HCT116 (cell line): ENCODE results near the gene ZNF276. TPM values are rescaled to one million over a fixed set of nuclear protein-coding genes. Genes with fewer than 3 reads are reported as not detected.

ENCODE experiments used
- ATAC-seq: fragments of 200-7000 bp; cut with Tn5 transposase; 2 replicates; pipeline ENCODE4 v1.9.1; 2020; ENCODE audit warnings: mild to moderate bottlenecking, moderate library complexity
- BruUV-seq: library from RNA; stranded (reverse); fragments of 400-500 nt; replicated peaks from 2 replicates; lab custom pipeline; 2021; lab: Mats Ljungman, UMichigan
- CTCF ChIA-PET: fragments of 300-600 bp; sonication (Branson Sonifier 250); formaldehyde crosslinking; loops from one replicate; lab custom pipeline; 2021; ENCODE audit warnings: antibody characterized with exemption; lab: Charles Lee
- POLR2A ChIA-PET: fragments of 300-600, 350-600 bp; sonication (Branson Sonifier 250); formaldehyde crosslinking; loops from one replicate; lab custom pipeline; 2021; ENCODE audit warnings: antibody characterized with exemption; lab: Charles Lee
- RAD21 ChIA-PET, 2 experiments: fragments of 300-600 bp; sonication (Branson Sonifier 250); formaldehyde crosslinking; loops; one replicate each; lab custom pipeline; 2023; ENCODE audit warnings: low total read pairs in 2 of 2; ENCODE audit not compliant: uncharacterized antibody in 2 of 2, unreplicated experiment in 2 of 2, low non-redundant PET in 1 of 2; lab: Charles Lee
- DNase-seq: peaks from one replicate; pipeline ENCODE4 v3.0.0-alpha.2; 2010; ENCODE audit warnings: low read depth, low spot score
- H2AFZ ChIP-seq: fragments of 200-600 bp; shearing (Covaris generic), sonication (generic); 2 replicates; pipeline ENCODE4 v1.6.1; 2017; ENCODE audit warnings: low read depth, mixed run types, mixed read lengths, antibody characterized with exemption, low read length; ENCODE audit not compliant: poor library complexity, severe bottlenecking
- H3K27ac ChIP-seq: 2 replicates; pipeline ENCODE4 v1.5.1; 2012; ENCODE audit warnings: low read depth, low read length
- H3K27me3 ChIP-seq: fragments of 200-600 bp; sonication (generic); 2 replicates; pipeline ENCODE4 v1.6.1; 2016; ENCODE audit warnings: mixed run types, low read length, mixed read lengths; ENCODE audit not compliant: insufficient read depth
- H3K36me3 ChIP-seq, 2 experiments: fragments of 200-500 bp in 1 of 2; fragments of 200-600 bp in 1 of 2; sonication (Bioruptor generic) in 1 of 2; sonication (generic) in 1 of 2; 2 replicates each; pipeline versions ENCODE4 v1.5.1 to v1.6.1; 2014 to 2016; ENCODE audit warnings: low read length in 2 of 2, inconsistent platforms in 1 of 2, mixed read lengths in 1 of 2, mixed run types in 1 of 2; ENCODE audit not compliant: insufficient read depth in 2 of 2, control insufficient read depth in 1 of 2
- H3K4me1 ChIP-seq, 2 experiments: fragments of 200-600 bp in 1 of 2; sonication (generic) in 1 of 2; 2 replicates each; pipeline versions ENCODE4 v1.5.1 to v1.6.1; 2012 to 2017; ENCODE audit warnings: low read length in 2 of 2, inconsistent platforms in 1 of 2, mild to moderate bottlenecking in 1 of 2, mixed read lengths in 1 of 2, mixed run types in 1 of 2, moderate library complexity in 1 of 2; ENCODE audit not compliant: insufficient read depth in 2 of 2, control insufficient read depth in 1 of 2
- H3K4me2 ChIP-seq: fragments of 200-600 bp; sonication (generic); 2 replicates; pipeline ENCODE4 v1.6.1; 2017; ENCODE audit warnings: mixed run types, low read length, mixed read lengths
- H3K4me3 ChIP-seq, 2 experiments: fragments of 200-600 bp in 1 of 2; sonication (generic) in 1 of 2; replicated peaks in 1 of 2; 2 replicates each; pipeline ENCODE4 v1.5.1; 2011 to 2016; ENCODE audit warnings: low read length in 2 of 2, control low read depth in 1 of 2, low read depth in 1 of 2, mild to moderate bottlenecking in 1 of 2, mixed read lengths in 1 of 2, mixed run types in 1 of 2
- H3K79me2 ChIP-seq: fragments of 200-600 bp; sonication (generic); 2 replicates; pipeline ENCODE4 v1.6.1; 2017; ENCODE audit warnings: mild to moderate bottlenecking, mixed run types, low read length, moderate library complexity, mixed read lengths; ENCODE audit not compliant: insufficient read depth
- H3K9ac ChIP-seq: fragments of 200-600 bp; sonication (generic); 2 replicates; pipeline ENCODE4 v1.6.1; 2016; ENCODE audit warnings: low read length, mixed read lengths
- H3K9me2 ChIP-seq: fragments of 200-600 bp; sonication (generic), shearing (Covaris generic); 2 replicates; pipeline ENCODE4 v1.6.1; 2017; ENCODE audit warnings: mixed run types, mild to moderate bottlenecking, moderate library complexity; ENCODE audit not compliant: insufficient read depth
- H3K9me3 ChIP-seq, 2 experiments: fragments of 200-500 bp in 1 of 2; fragments of 200-600 bp in 1 of 2; sonication (Bioruptor generic) in 1 of 2; sonication (generic) in 1 of 2; 2 replicates each; pipeline ENCODE4 v1.6.1; 2014 to 2017; ENCODE audit warnings: low read length in 2 of 2, mixed read lengths in 2 of 2, inconsistent platforms in 1 of 2, low read depth in 1 of 2, mild to moderate bottlenecking in 1 of 2, mixed run types in 1 of 2, moderate library complexity in 1 of 2; ENCODE audit not compliant: control insufficient read depth in 1 of 2, insufficient read depth in 1 of 2
- H4K20me1 ChIP-seq: fragments of 200-600 bp; sonication (generic), shearing (Covaris generic); 2 replicates; pipeline ENCODE4 v1.6.1; 2017; ENCODE audit warnings: mixed run types, mild to moderate bottlenecking, moderate library complexity; ENCODE audit not compliant: insufficient read depth
- CBX3 ChIP-seq: IDR thresholded peaks from 2 replicates; pipeline ENCODE4 v1.6.1; 2012; ENCODE audit warnings: low read depth
- CEBPB ChIP-seq: IDR thresholded peaks from 2 replicates; pipeline ENCODE4 v1.6.1; 2012; ENCODE audit warnings: low read depth
- CTCF ChIP-seq, 3 experiments: fragments of 200-600 bp in 1 of 3; sonication (generic) in 1 of 3; IDR thresholded peaks in 2 of 3; conservative IDR thresholded peaks in 1 of 3; 2 replicates each; pipeline ENCODE4 v1.5.1; 2012 to 2017; ENCODE audit warnings: low read depth in 2 of 3, low read length in 2 of 3, antibody characterized with exemption in 1 of 3, borderline replicate concordance in 1 of 3, control low read depth in 1 of 3, mild to moderate bottlenecking in 1 of 3, mixed read lengths in 1 of 3, mixed run types in 1 of 3, moderate library complexity in 1 of 3; ENCODE audit not compliant: insufficient read depth in 1 of 3
- EGR1 ChIP-seq: IDR thresholded peaks from 2 replicates; pipeline ENCODE4 v1.6.1; 2012; ENCODE audit warnings: low read depth
- ELF1 ChIP-seq: IDR thresholded peaks from 2 replicates; pipeline ENCODE4 v1.6.1; 2012; ENCODE audit warnings: low read depth, borderline replicate concordance
- EZH2phosphoT487 ChIP-seq: fragments of 200-600 bp; IDR thresholded peaks from 2 replicates; pipeline ENCODE4 v1.6.1; 2018; ENCODE audit warnings: antibody characterized with exemption, borderline replicate concordance
- FOSL1 ChIP-seq: IDR thresholded peaks from 2 replicates; pipeline ENCODE4 v1.6.1; 2012; ENCODE audit warnings: low read depth
- RAD21 ChIP-seq: IDR thresholded peaks from 2 replicates; pipeline ENCODE4 v1.6.1; 2012; ENCODE audit warnings: low read depth, mild to moderate bottlenecking
- REST ChIP-seq: IDR thresholded peaks from 2 replicates; pipeline ENCODE4 v1.6.1; 2012; ENCODE audit warnings: low read depth
- SIN3A ChIP-seq: IDR thresholded peaks from 2 replicates; pipeline ENCODE4 v1.6.1; 2012; ENCODE audit warnings: low read depth
- SRF ChIP-seq: IDR thresholded peaks from 2 replicates; pipeline ENCODE4 v1.6.1; 2012; ENCODE audit warnings: low read depth
- YY1 ChIP-seq: IDR thresholded peaks from 2 replicates; pipeline ENCODE4 v1.6.1; 2011; ENCODE audit warnings: low read length, low read depth, moderate library complexity, mild to moderate bottlenecking; ENCODE audit not compliant: insufficient replicate concordance; ENCODE audit errors: extremely low read depth
- ZBTB33 ChIP-seq: IDR thresholded peaks from 2 replicates; pipeline ENCODE4 v1.6.1; 2011; ENCODE audit warnings: mild to moderate bottlenecking, low read length, moderate library complexity; ENCODE audit not compliant: insufficient replicate concordance; ENCODE audit errors: extremely low read depth
- ZFX ChIP-seq: fragments of 450-650 bp; IDR thresholded peaks from 2 replicates; pipeline ENCODE4 v1.6.1; 2017
- ZNF274 ChIP-seq: fragments of 200-500 bp; sonication (Bioruptor generic); IDR thresholded peaks from 2 replicates; pipeline ENCODE4 v1.6.1; 2014; ENCODE audit warnings: mild to moderate bottlenecking, low read depth, low read length, inconsistent platforms
- intact Hi-C: fragments of 100-400 bp; cut with micrococcal nuclease; formaldehyde crosslinking; loops from 2 replicates; pipeline ENCODE4 v1.10.0; 2022
- total RNA-seq: library from RNA; stranded (reverse); gene quantifications from one replicate; pipeline ENCODE4 v1.2.1, GENCODE V29; 2021; ENCODE audit not compliant: unreplicated experiment

ZNF276 gene
- total RNA-seq, 1 experiment from 2014 or later = 49.9 TPM

DNA sequence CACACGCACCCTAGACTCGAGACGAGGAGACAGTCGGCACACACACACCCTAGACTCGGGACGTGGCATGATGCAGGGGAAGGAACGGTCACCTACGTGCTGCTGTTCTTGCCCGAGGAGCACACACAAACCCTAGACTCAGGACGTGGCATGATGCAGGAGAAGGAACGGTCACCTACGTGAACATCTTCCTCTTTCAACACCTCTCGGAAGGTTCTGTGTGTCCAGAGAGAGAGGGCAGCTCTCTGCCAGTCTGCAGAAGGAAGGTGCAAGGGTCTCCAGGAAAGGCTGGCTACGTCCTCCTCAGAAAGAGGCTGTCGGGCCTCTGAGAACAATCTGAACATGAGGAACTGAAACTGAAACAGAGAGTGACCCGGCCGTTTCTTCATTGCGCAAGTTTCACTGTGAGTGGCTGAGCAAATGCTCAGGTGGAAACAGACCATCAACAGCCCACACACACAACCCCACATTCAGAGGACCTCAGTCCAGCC, 43.4 kb downstream of the ZNF276 start:
- no peaks in the 10 kb centered on the region for H3K9me2 ChIP-seq
- no peaks in the 10 kb centered on the region for H3K9me3 ChIP-seq
- no peak overlapping the region for H2AFZ ChIP-seq
- DNase-seq (no peak), ATAC-seq (no peak)
- no peaks in the 10 kb centered on the region for H3K4me1 ChIP-seq
- H3K4me3 ChIP-seq = no peak overlapping the region
- TF ChIP-seq REST (no peak), CBX3 (no peak), YY1 (no peak), EZH2phosphoT487 (no peak), ZBTB33 (no peak), CEBPB (no peak), RAD21 (no peak), ZFX (no peak), ELF1 (no peak), SRF (no peak), ZNF274 (no peak), CTCF (IDR thresholded peaks at IDR 0.05 in 2 of 3, conservative IDR thresholded peaks at IDR 0.05 in 1 of 3; ENCODE audit: borderline replicate concordance in 1 of 3, insufficient read depth in 1 of 3, low read depth in 2 of 3, low read length in 2 of 3) (no peak), EGR1 (no peak), SIN3A (no peak), FOSL1 (no peak)
- no peaks in the 10 kb centered on the region for H3K27me3 ChIP-seq
- no peaks in the 10 kb centered on the region; the same call in 1 of the 2 replicates for H4K20me1 ChIP-seq
- peak overlapping the region; percentile 14; the same call in 1 of the 2 replicates for H3K27ac ChIP-seq
- CTCF ChIA-PET = no interaction called here
- peaks cover 62 to 84% of the 10 kb centered on the region in 2 experiments for H3K36me3 ChIP-seq
- RAD21 ChIA-PET = no interaction called here
- no peak overlapping the region for H3K9ac ChIP-seq
- POLR2A ChIA-PET = no interaction called here
- peaks cover 31% of the 10 kb centered on the region; the same call in 1 of the 2 replicates for H3K79me2 ChIP-seq
- no peak overlapping the region for H3K4me2 ChIP-seq
- no TSS peak for BruUV-seq
- intact Hi-C loops = no loop called here
